Renal cortex interstitium (tissue), 3 donors: ENCODE measurements around the gene SLC39A13. TPM values are rescaled to one million over a fixed set of nuclear protein-coding genes. Genes with fewer than 3 reads are reported as not detected.

Source experiments
- polyA plus RNA-seq, 3 donors: library from polyadenylated mRNA; unstranded; fragments of 120-200 nt; gene quantifications; one replicate each; pipeline ENCODE4 v1.2.1, GENCODE V29; 2013; ENCODE audit not compliant: insufficient read length in 3 of 3

SLC39A13 gene
- polyA plus RNA-seq, 3 donors = 38.7 to 67.4 (median 55.8) TPM

Other genes with a start within 250 kb of the SLC39A13 start
- 10 to 100 TPM; 80.8 to 93.3 (median 88.9) TPM for gene ARFGAP2, start 231.7 kb upstream of the SLC39A13 start, polyA plus RNA-seq
- 10 to 100 TPM; 25.9 to 43.6 (median 38.8) TPM for gene PACSIN3, start 222.2 kb upstream of the SLC39A13 start, polyA plus RNA-seq
- gene DDB2, start 193.6 kb upstream of the SLC39A13 start, polyA plus RNA-seq = 10 to 100 TPM; 22.2 to 27.7 (median 22.9) TPM
- 10 to 100 TPM; 52.4 to 57.8 (median 55.4) TPM for gene ACP2, start 159.8 kb upstream of the SLC39A13 start, polyA plus RNA-seq
- gene NR1H3, start 150.6 kb upstream of the SLC39A13 start, polyA plus RNA-seq = 10 to 100 TPM; 39.1 to 52.3 (median 47.5) TPM
- 10 to 100 TPM; 41.5 to 53.3 (median 47.2) TPM for gene MADD, start 138.5 kb upstream of the SLC39A13 start, polyA plus RNA-seq
- gene MYBPC3, start 55.9 kb upstream of the SLC39A13 start, polyA plus RNA-seq = under 1 TPM in 2 of 3 donors, not detected in 1; 0.08 to 0.14 TPM
- gene SPI1, start 30.0 kb upstream of the SLC39A13 start, polyA plus RNA-seq = 1 to 10 TPM; 2.8 to 5.2 (median 4.9) TPM
- 100 to 1,000 TPM; 132 to 174 (median 160) TPM for gene PSMC3, start 17.8 kb downstream of the SLC39A13 start, polyA plus RNA-seq
- gene RAPSN, start 40.5 kb downstream of the SLC39A13 start, polyA plus RNA-seq = under 1 TPM; 0.11 to 0.52 (median 0.19) TPM
- gene CELF1, start 144.5 kb downstream of the SLC39A13 start, polyA plus RNA-seq = 100 to 1,000 TPM; 108 to 126 (median 112) TPM
- gene PTPMT1, start 157.0 kb downstream of the SLC39A13 start, polyA plus RNA-seq = 10 to 100 TPM; 47.0 to 59.2 (median 51.9) TPM
- 10 to 100 TPM; 25.8 to 27.5 (median 25.9) TPM for gene KBTBD4, start 170.4 kb downstream of the SLC39A13 start, polyA plus RNA-seq
- gene NDUFS3, start 170.5 kb downstream of the SLC39A13 start, polyA plus RNA-seq = 100 to 1,000 TPM; 136 to 148 (median 141) TPM
- gene FAM180B, start 178.1 kb downstream of the SLC39A13 start, polyA plus RNA-seq = under 1 TPM; 0.24 to 0.50 (median 0.40) TPM
- 10 to 100 TPM in 1 of 3 donors, 1 to 10 TPM in 2; 6.1 to 14.2 (median 8.2) TPM for gene C1QTNF4, start 185.8 kb downstream of the SLC39A13 start, polyA plus RNA-seq
- 100 to 1,000 TPM; 107 to 130 (median 124) TPM for gene MTCH2, start 234.0 kb downstream of the SLC39A13 start, polyA plus RNA-seq